Activated B cell treated with CpG ODN at 0.5 μM for 24 hours (primary cell): ENCODE data around the gene SLC9A3. TPM values are rescaled to one million over a fixed set of nuclear protein-coding genes. Genes with fewer than 3 reads are reported as not detected.

Source experiments
- ATAC-seq: fragments of 200-7000 bp; cut with Tn5 transposase; one replicate; pipeline ENCODE4 v1.10.0; 2021; ENCODE audit warnings: low read depth, mild to moderate bottlenecking, moderate library complexity
- CTCF ChIA-PET: fragments of 350-600 bp; sonication (Branson Sonifier 250); formaldehyde crosslinking; loops from one replicate; lab custom pipeline; 2021; ENCODE audit warnings: antibody characterized with exemption; lab: Charles Lee
- POLR2A ChIA-PET: fragments of 350-600 bp; sonication (Branson Sonifier 250); formaldehyde crosslinking; loops from one replicate; lab custom pipeline; 2021; ENCODE audit warnings: antibody characterized with exemption; lab: Charles Lee
- DNase-seq: peaks from one replicate; pipeline ENCODE4 v3.0.0; 2022
- H3K27ac Mint-ChIP-seq: one replicate; pipeline ENCODE4 v1.8.0; 2020; ENCODE audit warnings: mixed read lengths
- H3K27me3 Mint-ChIP-seq: one replicate; pipeline ENCODE4 v1.8.0; 2021; ENCODE audit warnings: mixed read lengths
- H3K36me3 Mint-ChIP-seq: one replicate; pipeline ENCODE4 v1.8.0; 2021; ENCODE audit warnings: low read depth, mixed read lengths
- H3K4me1 Mint-ChIP-seq: one replicate; pipeline ENCODE4 v1.8.0; 2021; ENCODE audit warnings: mixed read lengths
- H3K4me3 Mint-ChIP-seq: one replicate; pipeline ENCODE4 v1.8.0; 2020; ENCODE audit warnings: mild to moderate bottlenecking, mixed read lengths
- H3K9me3 Mint-ChIP-seq: one replicate; pipeline ENCODE4 v1.8.0; 2020; ENCODE audit warnings: mixed read lengths
- intact Hi-C: fragments of 100-400 bp; cut with micrococcal nuclease; formaldehyde crosslinking; loops from one replicate; pipeline ENCODE4 v1.15.1; 2024
- total RNA-seq: library from RNA; stranded (reverse); gene quantifications from 2 replicates; pipeline ENCODE4 v1.2.3, GENCODE V29; 2022
- TF ChIP-seq, protein P1 (sequence below): fragments of 200-600 bp; IDR thresholded peaks from one replicate; pipeline ENCODE4 v1.8.0; 2022; ENCODE audit warnings: antibody characterized with exemption, mild to moderate bottlenecking

SLC9A3 gene
- total RNA-seq, 1 donor from 2014 or later, result 0.20 TPM

DNA sequence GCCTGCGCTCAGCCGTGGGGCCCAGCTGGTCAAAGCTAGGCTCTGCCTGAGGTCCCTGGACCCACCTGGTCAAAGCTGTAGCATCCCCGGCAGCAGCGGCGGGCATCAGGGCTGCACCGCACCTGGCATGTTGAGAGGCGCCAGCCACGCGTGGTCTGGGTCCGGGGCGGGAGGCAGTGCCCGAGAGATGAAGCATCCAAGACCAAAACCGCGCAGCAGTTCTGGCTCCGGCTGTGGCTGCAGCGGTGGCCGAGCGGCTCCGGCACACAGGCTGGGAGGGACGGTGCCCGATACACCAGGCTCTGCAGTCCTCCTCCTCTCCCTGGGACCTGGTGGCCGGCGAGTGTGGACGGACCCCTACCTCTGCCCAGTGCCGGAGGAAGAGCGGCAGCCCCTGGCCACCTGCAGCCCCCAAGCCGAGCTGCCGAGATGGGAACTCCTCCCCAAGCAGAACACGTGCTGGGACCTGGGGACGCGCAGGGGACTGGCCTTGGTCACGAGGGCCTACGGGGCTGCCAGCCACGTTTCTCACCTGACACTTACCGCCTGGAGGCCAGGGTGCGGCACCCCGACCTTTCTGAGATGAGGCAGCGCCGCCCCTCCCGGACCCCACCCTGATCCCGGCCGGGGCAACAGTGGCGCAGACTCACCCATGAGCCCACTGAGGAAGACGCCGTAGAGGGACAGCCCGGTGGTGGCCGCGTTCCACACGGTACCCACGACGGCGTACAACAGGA is 33.0 kb downstream of the SLC9A3 start:
- Mint-ChIP-seq H3K4me1 (no peaks in the 10 kb centered on the region), H3K4me3 (no peak overlapping the region), H3K36me3 (no peaks in the 10 kb centered on the region), H3K9me3 (no peaks in the 10 kb centered on the region), H3K27me3 (peaks cover 16% of the 10 kb centered on the region), H3K27ac (no peak overlapping the region)
- ATAC-seq, result no peak
- DNase-seq, result no peak
- intact Hi-C loops, result no loop called here
- CTCF ChIA-PET, result no interaction called here
- POLR2A ChIA-PET, result no interaction called here
- TF ChIP-seq, protein P1, sequence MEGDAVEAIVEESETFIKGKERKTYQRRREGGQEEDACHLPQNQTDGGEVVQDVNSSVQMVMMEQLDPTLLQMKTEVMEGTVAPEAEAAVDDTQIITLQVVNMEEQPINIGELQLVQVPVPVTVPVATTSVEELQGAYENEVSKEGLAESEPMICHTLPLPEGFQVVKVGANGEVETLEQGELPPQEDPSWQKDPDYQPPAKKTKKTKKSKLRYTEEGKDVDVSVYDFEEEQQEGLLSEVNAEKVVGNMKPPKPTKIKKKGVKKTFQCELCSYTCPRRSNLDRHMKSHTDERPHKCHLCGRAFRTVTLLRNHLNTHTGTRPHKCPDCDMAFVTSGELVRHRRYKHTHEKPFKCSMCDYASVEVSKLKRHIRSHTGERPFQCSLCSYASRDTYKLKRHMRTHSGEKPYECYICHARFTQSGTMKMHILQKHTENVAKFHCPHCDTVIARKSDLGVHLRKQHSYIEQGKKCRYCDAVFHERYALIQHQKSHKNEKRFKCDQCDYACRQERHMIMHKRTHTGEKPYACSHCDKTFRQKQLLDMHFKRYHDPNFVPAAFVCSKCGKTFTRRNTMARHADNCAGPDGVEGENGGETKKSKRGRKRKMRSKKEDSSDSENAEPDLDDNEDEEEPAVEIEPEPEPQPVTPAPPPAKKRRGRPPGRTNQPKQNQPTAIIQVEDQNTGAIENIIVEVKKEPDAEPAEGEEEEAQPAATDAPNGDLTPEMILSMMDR, result no peak

DNA sequence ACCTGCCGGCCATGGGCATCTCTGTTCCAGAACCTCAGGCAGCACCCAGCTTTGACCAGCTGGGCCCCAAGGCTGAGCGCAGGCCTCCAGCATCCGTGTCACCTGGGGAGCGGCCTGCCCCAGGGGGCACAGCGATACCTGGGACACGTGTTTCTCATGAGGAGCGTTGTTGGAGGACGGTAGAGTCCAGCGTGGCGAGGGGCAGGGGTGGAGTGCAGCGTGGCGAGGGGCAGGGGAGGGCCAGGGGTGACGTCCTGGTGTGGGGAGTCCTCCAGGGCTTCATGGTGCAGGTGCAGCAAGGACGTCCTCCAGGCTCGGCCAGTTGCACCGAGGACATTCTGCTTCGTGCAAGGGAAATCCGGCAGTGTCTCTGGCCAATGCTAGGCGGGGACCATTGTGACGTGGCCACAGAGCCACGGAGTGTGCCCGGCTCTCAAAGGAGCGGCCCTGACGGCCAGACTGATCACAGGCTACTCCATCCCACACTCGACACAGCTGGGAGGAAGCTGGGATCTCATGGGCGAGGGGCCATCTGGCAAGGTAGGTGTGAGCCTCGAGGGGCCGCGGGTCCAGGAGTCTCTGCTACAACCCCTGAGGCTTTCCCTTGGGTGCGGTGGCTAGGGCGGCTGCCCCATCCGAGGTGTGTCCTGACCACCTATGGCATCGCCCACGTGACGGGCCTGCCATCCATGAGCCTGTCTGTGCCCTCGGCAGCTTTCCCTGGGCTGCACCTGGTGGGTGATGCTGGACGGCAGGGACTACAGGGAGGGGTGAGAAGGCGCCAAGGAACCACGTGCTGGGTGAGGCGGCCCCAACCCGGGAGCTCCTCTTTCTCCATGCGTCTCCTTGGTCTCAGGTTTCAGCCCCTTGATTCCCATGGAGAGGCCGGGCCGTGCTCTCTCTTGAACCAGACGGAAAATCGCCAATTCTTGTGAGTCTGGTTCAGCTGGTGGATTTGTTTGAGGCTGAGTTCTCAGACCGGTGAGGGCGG is 33.8 kb downstream of the SLC9A3 start:
- intact Hi-C loops, result no loop called here
- DNase-seq (no peak), ATAC-seq (no peak)
- TF ChIP-seq, protein P1, result no peak
- Mint-ChIP-seq H3K4me1 (no peaks in the 10 kb centered on the region), H3K27ac (no peak overlapping the region), H3K36me3 (no peaks in the 10 kb centered on the region), H3K9me3 (no peaks in the 10 kb centered on the region), H3K27me3 (peaks cover 19% of the 10 kb centered on the region), H3K4me3 (no peak overlapping the region)
- ChIA-PET POLR2A (no interaction called here), CTCF (no interaction called here)

DNA sequence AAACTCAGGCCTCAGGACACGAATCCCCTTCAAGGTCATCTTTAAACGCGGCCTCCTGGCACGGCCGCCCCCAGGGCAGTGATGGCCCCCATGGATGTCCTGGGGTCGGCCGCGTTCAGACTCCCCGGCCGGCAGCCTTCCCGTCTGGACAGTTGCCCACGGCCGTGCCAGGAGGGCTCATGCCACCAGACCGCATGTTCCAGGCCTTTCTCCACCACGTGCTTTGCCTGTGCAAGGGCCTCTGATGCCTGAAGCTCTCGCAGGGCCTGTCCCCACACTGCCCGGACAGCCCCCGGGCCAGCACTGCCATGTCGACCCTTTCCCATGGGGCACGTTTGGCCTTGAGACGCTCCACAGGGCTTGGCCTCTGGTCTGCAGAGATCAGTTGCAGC is 34.6 kb downstream of the SLC9A3 start:
- ATAC-seq, result no peak
- H3K27ac Mint-ChIP-seq, result no peak overlapping the region
- H3K9me3 Mint-ChIP-seq, result no peaks in the 10 kb centered on the region
- H3K4me3 Mint-ChIP-seq, result no peak overlapping the region
- H3K36me3 Mint-ChIP-seq, result no peaks in the 10 kb centered on the region
- no peak for DNase-seq
- TF ChIP-seq, protein P1, result no peak
- CTCF ChIA-PET, result no interaction called here
- intact Hi-C loops, result no loop called here
- H3K27me3 Mint-ChIP-seq, result peaks cover 26% of the 10 kb centered on the region
- POLR2A ChIA-PET, result no interaction called here
- no peaks in the 10 kb centered on the region for H3K4me1 Mint-ChIP-seq

DNA sequence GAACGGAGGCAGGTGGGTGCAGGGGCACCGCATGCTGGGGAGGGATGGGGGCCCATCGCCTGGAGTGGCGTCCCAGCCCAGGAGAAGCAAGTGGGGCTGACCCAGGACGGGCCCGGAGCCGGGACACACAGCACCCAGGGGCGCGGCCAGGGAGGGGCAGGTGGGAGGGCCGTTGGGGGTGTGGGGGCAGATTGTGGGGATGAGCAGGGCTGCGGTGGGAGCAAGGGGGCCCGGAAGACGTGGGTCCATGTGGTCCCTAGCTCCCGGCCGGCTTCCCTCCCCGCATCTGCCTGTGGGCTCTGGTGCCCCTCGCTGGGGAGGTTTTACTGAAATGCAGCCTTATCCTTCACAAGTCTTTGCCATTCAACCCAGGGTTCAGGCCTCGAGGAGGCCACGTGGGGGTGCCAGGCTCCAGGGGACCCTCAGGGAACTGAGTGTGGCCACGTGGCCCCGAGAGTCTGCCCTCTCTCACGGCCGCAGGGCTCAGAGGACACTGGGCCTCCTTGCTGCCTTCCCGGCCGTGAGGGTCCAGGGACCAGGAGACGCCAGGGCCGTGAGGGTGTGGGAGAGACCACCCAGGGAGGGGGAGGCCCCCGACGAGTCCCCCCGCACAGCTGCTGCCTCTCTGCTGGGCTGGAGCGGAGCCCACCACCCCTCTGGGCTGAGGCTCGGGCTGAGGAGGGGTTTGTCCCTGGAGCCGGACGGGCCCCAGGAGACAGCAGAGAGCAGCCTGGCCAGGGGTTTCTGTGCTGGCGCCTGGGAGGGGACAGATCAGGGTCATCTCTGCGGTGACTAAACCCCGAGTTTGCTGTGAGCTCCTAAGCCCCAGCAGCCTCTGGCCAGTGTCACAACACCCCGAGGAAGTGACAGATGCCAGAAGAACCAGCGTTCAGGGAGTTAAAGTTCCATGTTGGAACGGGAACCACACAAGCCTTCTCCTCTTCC is 35.2 kb downstream of the SLC9A3 start:
- H3K27ac Mint-ChIP-seq, result no peak overlapping the region
- ATAC-seq (no peak), DNase-seq (no peak)
- no peaks in the 10 kb centered on the region for H3K4me1 Mint-ChIP-seq
- no peaks in the 10 kb centered on the region for H3K36me3 Mint-ChIP-seq
- intact Hi-C loops, result no loop called here
- POLR2A ChIA-PET, result no interaction called here
- CTCF ChIA-PET, result no interaction called here
- TF ChIP-seq, protein P1, result no peak
- peaks cover 26% of the 10 kb centered on the region for H3K27me3 Mint-ChIP-seq
- H3K9me3 Mint-ChIP-seq, result no peaks in the 10 kb centered on the region
- H3K4me3 Mint-ChIP-seq, result no peak overlapping the region
